IMR-90 (cell line): ENCODE results near the gene ITPRID1.

Experiments used
- BHLHE40 ChIP-seq: fragments of 150-350 bp; IDR thresholded peaks from 2 replicates; pipeline ENCODE4 v1.6.1; 2016; ENCODE audit warnings: mild to moderate bottlenecking, low read depth, low read length
- CHD1 ChIP-seq: IDR thresholded peaks from 2 replicates; pipeline ENCODE4 v1.6.1; 2012; ENCODE audit warnings: low read depth, low read length, improper control_type of control experiment
- FOS ChIP-seq: fragments of 150-350 bp; IDR thresholded peaks from 2 replicates; pipeline ENCODE4 v1.6.1; 2016; ENCODE audit warnings: low read depth, low read length
- MAFK ChIP-seq: IDR thresholded peaks from 2 replicates; pipeline ENCODE4 v1.6.1; 2012; ENCODE audit warnings: low read depth, low read length, improper control_type of control experiment
- POLR2A ChIP-seq: IDR thresholded peaks from 2 replicates; pipeline ENCODE4 v1.6.1; 2012; ENCODE audit warnings: mild to moderate bottlenecking, low read depth, low read length
- SMC3 ChIP-seq: fragments of 150-350 bp; IDR thresholded peaks from 2 replicates; pipeline ENCODE4 v1.6.1; 2016; ENCODE audit warnings: low read depth, mild to moderate bottlenecking, antibody characterized with exemption, low read length, moderate library complexity
- TF ChIP-seq, protein P1 (sequence below): conservative IDR thresholded peaks from 2 replicates; pipeline ENCODE4 v1.5.1; 2012; ENCODE audit warnings: mild to moderate bottlenecking, low read depth, low read length, improper control_type of control experiment
- TF ChIP-seq, protein P2 (sequence below): fragments of 150-350 bp; IDR thresholded peaks from 2 replicates; pipeline ENCODE4 v1.6.1; 2016; ENCODE audit warnings: low read depth, mild to moderate bottlenecking, low read length, moderate library complexity, borderline replicate concordance
- TF ChIP-seq, protein P3 (sequence below): fragments of 150-350 bp; IDR thresholded peaks from 2 replicates; pipeline ENCODE4 v1.6.1; 2017; ENCODE audit warnings: mild to moderate bottlenecking, antibody characterized with exemption, low read length, low read depth

DNA sequence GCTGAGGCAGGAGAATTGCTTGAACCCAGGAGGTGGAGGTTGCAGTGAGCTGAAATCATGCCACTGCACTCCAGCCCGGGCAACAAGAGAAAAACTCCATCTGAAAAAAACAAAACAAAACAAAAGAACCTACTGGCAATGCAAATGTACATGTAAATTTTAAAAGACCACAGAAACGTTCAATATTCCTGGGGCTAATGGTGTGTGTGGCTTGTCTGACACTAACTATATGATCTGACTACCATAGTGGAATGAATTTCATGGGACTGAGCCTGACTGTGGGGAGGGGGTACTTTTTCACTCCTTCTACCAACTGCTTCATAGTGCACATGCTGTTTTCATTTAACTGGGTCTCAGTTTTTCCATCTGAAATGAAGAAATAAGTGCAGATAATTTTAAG is 69.6 kb downstream of the ITPRID1 start:
- TF ChIP-seq POLR2A: no peak
- TF ChIP-seq, protein P1, sequence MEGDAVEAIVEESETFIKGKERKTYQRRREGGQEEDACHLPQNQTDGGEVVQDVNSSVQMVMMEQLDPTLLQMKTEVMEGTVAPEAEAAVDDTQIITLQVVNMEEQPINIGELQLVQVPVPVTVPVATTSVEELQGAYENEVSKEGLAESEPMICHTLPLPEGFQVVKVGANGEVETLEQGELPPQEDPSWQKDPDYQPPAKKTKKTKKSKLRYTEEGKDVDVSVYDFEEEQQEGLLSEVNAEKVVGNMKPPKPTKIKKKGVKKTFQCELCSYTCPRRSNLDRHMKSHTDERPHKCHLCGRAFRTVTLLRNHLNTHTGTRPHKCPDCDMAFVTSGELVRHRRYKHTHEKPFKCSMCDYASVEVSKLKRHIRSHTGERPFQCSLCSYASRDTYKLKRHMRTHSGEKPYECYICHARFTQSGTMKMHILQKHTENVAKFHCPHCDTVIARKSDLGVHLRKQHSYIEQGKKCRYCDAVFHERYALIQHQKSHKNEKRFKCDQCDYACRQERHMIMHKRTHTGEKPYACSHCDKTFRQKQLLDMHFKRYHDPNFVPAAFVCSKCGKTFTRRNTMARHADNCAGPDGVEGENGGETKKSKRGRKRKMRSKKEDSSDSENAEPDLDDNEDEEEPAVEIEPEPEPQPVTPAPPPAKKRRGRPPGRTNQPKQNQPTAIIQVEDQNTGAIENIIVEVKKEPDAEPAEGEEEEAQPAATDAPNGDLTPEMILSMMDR: no peak
- TF ChIP-seq SMC3: no peak
- TF ChIP-seq, protein P2, sequence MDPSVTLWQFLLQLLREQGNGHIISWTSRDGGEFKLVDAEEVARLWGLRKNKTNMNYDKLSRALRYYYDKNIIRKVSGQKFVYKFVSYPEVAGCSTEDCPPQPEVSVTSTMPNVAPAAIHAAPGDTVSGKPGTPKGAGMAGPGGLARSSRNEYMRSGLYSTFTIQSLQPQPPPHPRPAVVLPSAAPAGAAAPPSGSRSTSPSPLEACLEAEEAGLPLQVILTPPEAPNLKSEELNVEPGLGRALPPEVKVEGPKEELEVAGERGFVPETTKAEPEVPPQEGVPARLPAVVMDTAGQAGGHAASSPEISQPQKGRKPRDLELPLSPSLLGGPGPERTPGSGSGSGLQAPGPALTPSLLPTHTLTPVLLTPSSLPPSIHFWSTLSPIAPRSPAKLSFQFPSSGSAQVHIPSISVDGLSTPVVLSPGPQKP: no peak
- TF ChIP-seq FOS: no peak
- no peak for TF ChIP-seq BHLHE40
- TF ChIP-seq, protein P3, sequence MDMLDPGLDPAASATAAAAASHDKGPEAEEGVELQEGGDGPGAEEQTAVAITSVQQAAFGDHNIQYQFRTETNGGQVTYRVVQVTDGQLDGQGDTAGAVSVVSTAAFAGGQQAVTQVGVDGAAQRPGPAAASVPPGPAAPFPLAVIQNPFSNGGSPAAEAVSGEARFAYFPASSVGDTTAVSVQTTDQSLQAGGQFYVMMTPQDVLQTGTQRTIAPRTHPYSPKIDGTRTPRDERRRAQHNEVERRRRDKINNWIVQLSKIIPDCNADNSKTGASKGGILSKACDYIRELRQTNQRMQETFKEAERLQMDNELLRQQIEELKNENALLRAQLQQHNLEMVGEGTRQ: no peak
- no peak for TF ChIP-seq CHD1
- no peak for TF ChIP-seq MAFK
